HG03575 (cell line): ENCODE measurements around the gene PSMC3IP.
"Not testable (repeated sequence)": the region's sequence is repeated elsewhere in the genome, so short reads cannot be mapped to it uniquely, and the experiment has no call there.

Experiments
- ATAC-seq: cut with Tn5 transposase; IDR thresholded peaks from one replicate; pipeline ENCODE4 v1.9.1; 2021; ENCODE audit not compliant: unreplicated experiment, insufficient number of reproducible peaks, low FRiP score; ENCODE audit errors: extremely low read depth

The PSMC3IP gene

GRCh38 chr17:42545755-42546505 lies 31.6 kb downstream of the PSMC3IP start:
- ATAC-seq: not testable (repeated sequence)

- ATAC-seq: no peak
These were observed 32.6 kb downstream of the PSMC3IP start for GRCh38 chr17:42544874-42545283.

- ATAC-seq: no peak
These were observed 34.1 kb downstream of the PSMC3IP start for GRCh38 chr17:42543190-42544079.

GRCh38 chr17:42541041-42541833 lies 36.3 kb downstream of the PSMC3IP start:
- no peak for ATAC-seq

- not testable (repeated sequence) for ATAC-seq
These were observed 37.0 kb downstream of the PSMC3IP start for GRCh38 chr17:42540558-42540957.

GRCh38 chr17:42538482-42538881 lies 39.0 kb downstream of the PSMC3IP start:
- no peak for ATAC-seq

- ATAC-seq: no peak
These were observed 39.6 kb downstream of the PSMC3IP start for GRCh38 chr17:42537826-42538451.

- no peak for ATAC-seq
These were observed 40.2 kb downstream of the PSMC3IP start for GRCh38 chr17:42537156-42537805.

GRCh38 chr17:42536372-42537155 lies 41.0 kb downstream of the PSMC3IP start:
- no peak for ATAC-seq

GRCh38 chr17:42536048-42536371 lies 41.5 kb downstream of the PSMC3IP start, which contains the start of gene NAGLU:
NAGLU (plus strand) TSS chr17:42536241; CDS start chr17:42536273, 32 bp downstream.
- ATAC-seq: no peak

- ATAC-seq: no peak
These were observed 42.1 kb downstream of the PSMC3IP start for GRCh38 chr17:42535155-42536047.

GRCh38 chr17:42531455-42532354 lies 45.8 kb downstream of the PSMC3IP start:
- ATAC-seq: no peak

- no peak for ATAC-seq
These were observed 46.5 kb downstream of the PSMC3IP start for GRCh38 chr17:42530952-42531454.

- ATAC-seq: no peak
These were observed 48.5 kb downstream of the PSMC3IP start for GRCh38 chr17:42529061-42529460.

GRCh38 chr17:42527932-42528331 lies 49.6 kb downstream of the PSMC3IP start:
- no peak for ATAC-seq

GRCh38 chr17:42526031-42526444 lies 51.5 kb downstream of the PSMC3IP start:
- ATAC-seq: no peak
